ENCODE data around the gene CUL9.

DNA sequence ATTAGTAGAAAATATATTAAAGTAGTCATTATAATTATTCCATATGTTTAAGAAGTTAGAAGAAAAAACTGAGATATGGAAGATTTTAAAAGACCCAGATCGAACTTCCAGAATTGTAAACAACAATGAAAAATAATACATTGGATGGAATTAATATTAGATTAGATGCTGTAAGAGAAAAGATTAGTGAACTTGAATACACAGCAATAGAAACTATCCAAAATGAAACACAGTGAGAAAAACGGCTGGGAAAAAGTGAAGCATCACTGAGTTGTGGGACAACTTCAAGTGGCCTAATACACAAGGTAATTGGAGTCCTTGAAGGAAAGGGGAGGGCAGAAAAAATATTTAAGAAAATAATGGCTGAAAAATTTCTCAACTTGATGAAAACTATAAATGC is 57.1 kb downstream of the CUL9 start:
- TF ChIP-seq CTCF (optimal IDR thresholded peaks at IDR 0.05 in 1 of 3, IDR thresholded peaks at IDR 0.05 in 1 of 3, conservative IDR thresholded peaks at IDR 0.05 in 1 of 3; ENCODE audit: extremely low read depth in 1 of 3, insufficient read depth in 2 of 3, low read length in 3 of 3) (no peak), EZH2 (IDR thresholded peaks at IDR 0.05; ENCODE audit: low read length) (no peak)
